Duodenal mucosa (tissue), 2 donors: ENCODE measurements around the gene PARVA.

ENCODE experiments used
- H3K27ac ChIP-seq: one replicate; pipeline ENCODE4 v1.7.0; 2013; ENCODE audit warnings: low read depth, low read length
- H3K27me3 ChIP-seq, 2 donors: one replicate each; pipeline ENCODE4 v1.7.0; 2013; ENCODE audit warnings: low read length in 2 of 2, control low read depth in 1 of 2; ENCODE audit not compliant: insufficient read depth in 2 of 2, control insufficient read depth in 1 of 2
- H3K36me3 ChIP-seq, 2 donors: one replicate each; pipeline ENCODE4 v1.7.0; 2013; ENCODE audit warnings: low read length in 2 of 2, control low read depth in 1 of 2; ENCODE audit not compliant: insufficient read depth in 2 of 2, control insufficient read depth in 1 of 2
- H3K4me1 ChIP-seq, 2 donors: one replicate each; pipeline ENCODE4 v1.7.0; 2013; ENCODE audit warnings: low read length in 2 of 2, control low read depth in 1 of 2; ENCODE audit not compliant: insufficient read depth in 2 of 2, control insufficient read depth in 1 of 2
- H3K4me3 ChIP-seq, 2 donors: one replicate each; pipeline ENCODE4 v1.7.0; 2013; ENCODE audit warnings: low read length in 2 of 2, low read depth in 1 of 2
- H3K9ac ChIP-seq, 2 donors: one replicate each; pipeline ENCODE4 v1.7.0; 2013; ENCODE audit warnings: low read length in 2 of 2, low read depth in 1 of 2
- H3K9me3 ChIP-seq, 2 donors: one replicate each; pipeline ENCODE4 v1.7.0; 2013; ENCODE audit warnings: low read length in 2 of 2, control low read depth in 1 of 2; ENCODE audit not compliant: control insufficient read depth in 1 of 2

Gene PARVA

GRCh38 chr11:12389676-12390657, 12.6 kb downstream of the PARVA start:
- no peak overlapping the region for H3K27ac ChIP-seq
- H3K4me3 ChIP-seq, result no peak overlapping the region
- peaks cover 0 to 4% of the 10 kb centered on the region in 2 donors for H3K36me3 ChIP-seq
- H3K27me3 ChIP-seq, result no peaks in the 10 kb centered on the region
- no peak overlapping the region for H3K9ac ChIP-seq
- peaks cover 9 to 28% of the 10 kb centered on the region in 2 donors for H3K4me1 ChIP-seq
- H3K9me3 ChIP-seq, result no peaks in the 10 kb centered on the region

GRCh38 chr11:12390687-12391110, 13.3 kb downstream of the PARVA start:
- Histone ChIP-seq H3K27me3 (no peaks in the 10 kb centered on the region), H3K36me3 (peaks cover 0 to 4% of the 10 kb centered on the region in 2 donors), H3K9me3 (no peaks in the 10 kb centered on the region), H3K27ac (no peak overlapping the region), H3K9ac (no peak overlapping the region), H3K4me1 (peaks cover 9 to 28% of the 10 kb centered on the region in 2 donors), H3K4me3 (no peak overlapping the region)

- no peak overlapping the region for H3K9ac ChIP-seq
- peaks cover 0 to 4% of the 10 kb centered on the region in 2 donors for H3K36me3 ChIP-seq
- no peaks in the 10 kb centered on the region for H3K9me3 ChIP-seq
- H3K4me1 ChIP-seq, result peaks cover 9 to 28% of the 10 kb centered on the region in 2 donors
- no peak overlapping the region for H3K27ac ChIP-seq
- no peak overlapping the region for H3K4me3 ChIP-seq
- no peaks in the 10 kb centered on the region for H3K27me3 ChIP-seq
These were observed 15.3 kb downstream of the PARVA start for GRCh38 chr11:12392672-12393071.

GRCh38 chr11:12393691-12394090, 16.3 kb downstream of the PARVA start:
- H3K27me3 ChIP-seq, result no peaks in the 10 kb centered on the region
- no peak overlapping the region for H3K27ac ChIP-seq
- no peak overlapping the region for H3K4me3 ChIP-seq
- peaks cover 0 to 4% of the 10 kb centered on the region in 2 donors for H3K36me3 ChIP-seq
- H3K4me1 ChIP-seq, result peaks cover 9 to 23% of the 10 kb centered on the region in 2 donors
- no peaks in the 10 kb centered on the region for H3K9me3 ChIP-seq
- no peak overlapping the region for H3K9ac ChIP-seq

- no peaks in the 10 kb centered on the region for H3K27me3 ChIP-seq
- H3K9ac ChIP-seq, result no peak overlapping the region
- H3K4me1 ChIP-seq, result peaks cover 9 to 16% of the 10 kb centered on the region in 2 donors
- no peak overlapping the region for H3K27ac ChIP-seq
- H3K36me3 ChIP-seq, result peaks cover 0 to 4% of the 10 kb centered on the region in 2 donors
- no peak overlapping the region for H3K4me3 ChIP-seq
- H3K9me3 ChIP-seq, result no peaks in the 10 kb centered on the region
These were observed 17.2 kb downstream of the PARVA start for GRCh38 chr11:12394601-12395000.

- H3K27ac ChIP-seq, result no peak overlapping the region
- H3K4me3 ChIP-seq, result no peak overlapping the region
- H3K36me3 ChIP-seq, result peaks cover 0 to 4% of the 10 kb centered on the region in 2 donors
- peaks cover 9 to 12% of the 10 kb centered on the region in 2 donors for H3K4me1 ChIP-seq
- H3K9me3 ChIP-seq, result no peaks in the 10 kb centered on the region
- H3K9ac ChIP-seq, result no peak overlapping the region
- H3K27me3 ChIP-seq, result no peaks in the 10 kb centered on the region
These were observed 18.0 kb downstream of the PARVA start for GRCh38 chr11:12395333-12395732.

GRCh38 chr11:12397931-12398334, 20.6 kb downstream of the PARVA start:
- Histone ChIP-seq H3K4me1 (no peaks in the 10 kb centered on the region), H3K9ac (no peak overlapping the region), H3K27ac (no peak overlapping the region), H3K36me3 (peaks cover 0 to 4% of the 10 kb centered on the region in 2 donors), H3K4me3 (no peak overlapping the region), H3K27me3 (no peaks in the 10 kb centered on the region), H3K9me3 (no peaks in the 10 kb centered on the region)

- H3K4me3 ChIP-seq, result no peak overlapping the region
- H3K36me3 ChIP-seq, result no peaks in the 10 kb centered on the region
- H3K4me1 ChIP-seq, result peaks cover 0 to 3% of the 10 kb centered on the region in 2 donors
- no peaks in the 10 kb centered on the region for H3K27me3 ChIP-seq
- no peak overlapping the region for H3K9ac ChIP-seq
- no peaks in the 10 kb centered on the region for H3K9me3 ChIP-seq
- H3K27ac ChIP-seq, result no peak overlapping the region
These were observed 22.0 kb downstream of the PARVA start for GRCh38 chr11:12399355-12399754.

- no peak overlapping the region for H3K9ac ChIP-seq
- H3K4me1 ChIP-seq, result peaks cover 0 to 3% of the 10 kb centered on the region in 2 donors
- H3K27me3 ChIP-seq, result no peaks in the 10 kb centered on the region
- no peak overlapping the region for H3K4me3 ChIP-seq
- H3K36me3 ChIP-seq, result no peaks in the 10 kb centered on the region
- H3K27ac ChIP-seq, result no peak overlapping the region
- no peaks in the 10 kb centered on the region for H3K9me3 ChIP-seq
These were observed 24.7 kb downstream of the PARVA start for GRCh38 chr11:12402025-12402424.

GRCh38 chr11:12402691-12403120, 25.3 kb downstream of the PARVA start:
- Histone ChIP-seq H3K4me3 (no peak overlapping the region), H3K36me3 (no peaks in the 10 kb centered on the region), H3K9me3 (no peaks in the 10 kb centered on the region), H3K27me3 (no peaks in the 10 kb centered on the region), H3K4me1 (peaks cover 0 to 3% of the 10 kb centered on the region in 2 donors), H3K27ac (no peak overlapping the region), H3K9ac (no peak overlapping the region)
